DMS153 treated with DMSO at 0.1 percent for 48 hours (cell line): Measurements from ENCODE around the gene MOV10L1.

Source experiments
- DNase-seq: peaks from one replicate; lab custom pipeline; 2025; ENCODE audit not compliant: unreplicated experiment; lab: John Stamatoyannopoulos, UW

The MOV10L1 gene

GRCh38 chr22:50173311-50173982 is 83.6 kb downstream of the MOV10L1 start:
- DNase-seq, result no peak

GRCh38 chr22:50173983-50174355 is 84.2 kb downstream of the MOV10L1 start:
- DNase-seq, result no peak

- DNase-seq, result no peak
These were observed 84.8 kb downstream of the MOV10L1 start for GRCh38 chr22:50174382-50175190.

GRCh38 chr22:50175191-50175461 is 85.3 kb downstream of the MOV10L1 start:
- DNase-seq, result no peak

- DNase-seq, result no peak
These were observed 86.4 kb downstream of the MOV10L1 start for GRCh38 chr22:50175921-50176849.

- DNase-seq, result no peak
These were observed 87.2 kb downstream of the MOV10L1 start for GRCh38 chr22:50176850-50177536.

- DNase-seq, result no peak
These were observed 88.0 kb downstream of the MOV10L1 start for GRCh38 chr22:50177537-50178470.

- DNase-seq, result no peak
These were observed 88.7 kb downstream of the MOV10L1 start for GRCh38 chr22:50178471-50178864.

DNA sequence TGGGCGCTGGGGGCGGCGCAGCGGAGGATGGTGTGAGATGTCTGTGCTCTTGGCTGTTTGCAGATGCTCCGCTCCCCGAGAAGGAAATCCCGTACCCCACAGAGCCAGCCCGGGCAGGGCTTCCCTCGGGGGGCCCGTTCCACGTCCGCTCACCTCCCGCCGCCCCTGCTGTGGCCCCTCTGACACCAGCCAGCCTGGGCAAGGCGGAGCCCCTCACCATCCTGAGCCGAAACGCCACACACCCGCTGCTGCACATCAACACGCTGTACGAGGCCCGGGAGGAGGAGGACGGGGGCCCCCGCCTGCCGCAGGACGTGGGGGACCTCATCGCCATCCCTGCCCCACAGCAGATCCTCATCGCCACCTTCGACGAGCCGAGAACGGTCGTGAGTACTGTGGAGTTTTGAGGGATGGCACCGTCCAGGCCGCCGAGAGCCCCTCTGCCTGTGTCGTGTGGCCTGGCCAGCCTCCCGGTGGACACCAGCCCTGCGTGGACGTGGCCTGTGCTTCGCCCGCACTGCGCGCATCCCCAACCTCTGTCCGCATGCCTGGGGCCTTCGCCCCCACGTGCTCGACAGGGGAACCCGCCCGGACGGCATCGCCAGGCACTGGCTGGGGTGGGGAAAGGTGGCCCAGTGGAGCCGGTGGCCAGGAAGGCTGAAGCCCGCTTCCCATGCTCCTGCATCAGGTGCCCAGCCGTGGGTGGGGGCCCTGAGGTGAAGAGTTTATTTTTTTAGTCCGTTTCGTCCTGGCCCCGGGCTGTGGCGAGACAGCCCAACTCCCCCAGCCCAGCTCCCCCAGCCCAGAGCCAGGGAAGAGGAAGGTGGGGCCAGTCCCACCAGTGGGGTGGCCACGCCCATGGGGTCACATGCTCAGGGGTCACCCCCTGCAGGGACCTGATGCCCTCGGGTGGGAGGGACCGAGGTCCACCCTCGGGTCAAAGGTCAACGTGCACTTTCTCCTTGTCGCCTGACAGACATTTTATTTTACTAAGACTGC is 89.4 kb downstream of the MOV10L1 start:
- no peak for DNase-seq

GRCh38 chr22:50179937-50180726 is 90.3 kb downstream of the MOV10L1 start:
- no peak for DNase-seq

DNA sequence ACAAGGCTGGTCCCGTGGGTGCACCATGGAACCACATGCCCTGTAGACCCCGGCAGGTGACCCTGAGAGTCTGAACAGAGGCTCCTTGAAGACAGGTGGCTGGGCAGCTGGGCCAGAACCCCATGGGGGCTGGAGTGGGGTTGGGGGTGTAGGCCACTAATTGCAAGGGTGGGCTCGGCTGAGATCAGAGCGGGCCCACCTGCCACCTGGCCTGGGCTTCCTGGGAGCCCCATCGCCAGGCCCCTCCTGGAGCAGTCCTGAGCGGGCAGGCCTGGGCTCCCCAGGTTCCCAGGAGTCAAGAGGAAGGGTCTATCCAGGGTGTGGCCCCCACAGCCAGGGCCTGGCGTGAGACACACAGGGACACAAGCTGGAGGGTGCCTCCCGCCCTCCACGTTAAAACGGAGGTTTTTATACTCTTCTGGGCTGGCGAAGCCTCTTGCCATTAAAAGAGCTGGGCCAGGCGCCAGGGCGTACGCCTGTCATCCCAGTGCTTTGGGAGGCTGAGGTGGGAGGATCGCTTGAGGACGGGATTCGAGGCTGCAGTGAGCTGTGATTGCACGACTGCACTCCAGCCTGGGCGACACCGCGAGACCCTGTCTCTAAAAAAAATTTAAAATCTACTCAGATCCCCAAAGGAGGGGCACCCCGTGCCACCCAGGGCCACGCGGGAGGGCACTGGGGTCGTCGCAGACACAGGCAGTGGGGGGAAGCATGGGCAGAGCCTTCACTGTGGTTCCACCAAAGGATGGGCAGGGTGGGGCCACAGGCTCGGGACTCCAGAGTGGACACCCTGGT is 91.1 kb downstream of the MOV10L1 start:
- DNase-seq, result no peak

- DNase-seq, result no peak
These were observed 92.6 kb downstream of the MOV10L1 start for GRCh38 chr22:50182176-50183081.

GRCh38 chr22:50183141-50183971 is 93.5 kb downstream of the MOV10L1 start:
- no peak for DNase-seq

GRCh38 chr22:50184004-50184901 is 94.4 kb downstream of the MOV10L1 start:
- DNase-seq, result no peak
